ENCODE results near the gene SSTR3. TPM values are rescaled to one million over a fixed set of nuclear protein-coding genes. Genes with fewer than 3 reads are reported as not detected.

The SSTR3 gene
- total RNA-seq, 4 donors from 2014 or later: 0.16 to 0.41 TPM; not detected in 2

DNA sequence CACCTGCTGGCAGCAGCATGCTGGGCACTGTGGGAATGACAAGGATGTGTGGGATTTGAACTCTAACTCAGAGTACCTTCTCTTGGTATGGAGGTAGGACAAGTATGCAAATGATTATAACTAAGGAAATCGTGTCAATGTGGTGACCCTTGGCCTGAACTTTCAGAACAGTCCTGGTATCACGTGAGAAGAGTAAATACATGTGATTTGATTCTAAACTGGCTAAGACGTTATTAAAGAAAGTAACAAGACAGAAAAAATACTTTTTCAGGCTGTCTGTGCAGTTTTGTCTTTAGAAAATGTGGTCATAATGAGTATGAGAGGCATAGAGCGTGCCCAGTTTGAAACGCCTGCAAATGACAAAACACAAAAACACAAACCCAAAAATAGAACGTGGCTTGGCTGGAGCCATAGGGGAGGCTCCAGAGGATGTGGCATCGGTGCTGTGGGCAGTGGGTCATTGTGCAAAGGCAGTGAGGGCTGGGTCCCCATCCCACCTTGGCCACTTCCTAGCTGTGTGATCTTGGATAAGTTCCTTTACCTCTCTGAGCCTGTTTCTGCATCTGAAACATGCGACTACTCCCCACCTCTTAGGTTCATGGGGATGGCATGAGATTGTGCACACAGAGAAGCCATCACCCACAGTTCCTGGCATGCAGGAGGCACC lies 44.2 kb downstream of the SSTR3 start:
- Histone ChIP-seq H3K4me1 (peaks cover 14 to 25% (median 21%) of the 10 kb centered on the region in 4 donors), H3K27ac (peak overlapping the region; percentile 67 to 79 (median 77)), H3K4me3 (no peak overlapping the region), H3K9me3 (no peaks in the 10 kb centered on the region), H3K36me3 (no peaks in the 10 kb centered on the region), H3K27me3 (no peaks in the 10 kb centered on the region)
- TF ChIP-seq POLR2A (IDR thresholded peaks at IDR 0.05) (no peak), POLR2AphosphoS5 (IDR thresholded peaks at IDR 0.05) (peak in 1 of 3 donors; percentile 14)
- no peak for DNase-seq
- intact Hi-C loops (cut with DNase I; ENCODE audit: low total_unique reads): no loop called here
- in situ Hi-C loops (cut with MboI; ENCODE audit: low pct_ligation_motif_present in 1 of 4, low pct_unique_long_range_greater_than_20kb in 1 of 4, low sequenced_read_pairs in 3 of 4): no loop called here
- 7 to 33% methylated on average over 3 to 8 of the region's 8 CpGs for WGBS, 2 donors (ENCODE audit: low coverage in 1 of 2)

DNA sequence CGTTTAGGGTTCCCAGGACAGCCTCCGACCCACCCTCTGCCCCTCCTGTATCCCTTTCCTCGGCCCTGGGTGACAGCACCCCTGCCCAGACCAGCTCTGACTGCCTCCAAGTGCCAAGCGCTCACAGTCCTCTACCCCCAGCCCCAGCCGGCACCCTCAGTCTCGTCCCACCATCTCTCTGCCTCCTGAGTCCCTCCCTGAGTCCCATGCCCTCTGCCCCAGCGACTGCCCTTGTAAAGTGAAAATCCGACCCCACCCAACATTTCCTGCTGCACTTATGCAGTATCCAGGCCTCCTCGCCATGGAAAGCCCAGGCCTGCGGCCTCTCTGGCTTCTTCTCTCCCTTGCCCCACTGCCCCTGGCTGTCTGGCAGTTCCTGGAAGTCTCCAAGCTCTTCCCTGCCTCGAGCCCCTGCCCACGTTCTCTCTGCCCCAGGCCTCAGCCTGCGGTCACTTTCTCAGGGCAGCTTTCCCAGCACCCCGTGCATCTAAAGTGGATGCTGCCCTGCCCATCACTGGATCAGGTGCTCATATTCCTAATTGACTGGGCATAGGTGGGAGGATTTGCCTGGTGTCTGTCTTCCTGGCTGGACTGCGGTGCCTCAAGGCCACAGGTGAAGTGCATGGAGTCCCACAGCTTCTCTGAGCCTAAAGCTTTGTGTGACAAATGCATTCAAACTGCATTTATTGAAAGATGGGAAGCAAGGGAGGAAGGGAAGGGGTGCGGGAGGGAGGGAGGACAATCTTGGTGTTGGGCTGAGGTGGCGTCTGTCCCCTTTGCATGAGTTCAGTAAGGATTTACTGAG lies 44.9 kb downstream of the SSTR3 start:
- in situ Hi-C loops (cut with MboI; ENCODE audit: low pct_ligation_motif_present in 1 of 4, low pct_unique_long_range_greater_than_20kb in 1 of 4, low sequenced_read_pairs in 3 of 4) (no loop called here), intact Hi-C loops (cut with DNase I; ENCODE audit: low total_unique reads) (no loop called here)
- DNase-seq: peak; percentile 62

DNA sequence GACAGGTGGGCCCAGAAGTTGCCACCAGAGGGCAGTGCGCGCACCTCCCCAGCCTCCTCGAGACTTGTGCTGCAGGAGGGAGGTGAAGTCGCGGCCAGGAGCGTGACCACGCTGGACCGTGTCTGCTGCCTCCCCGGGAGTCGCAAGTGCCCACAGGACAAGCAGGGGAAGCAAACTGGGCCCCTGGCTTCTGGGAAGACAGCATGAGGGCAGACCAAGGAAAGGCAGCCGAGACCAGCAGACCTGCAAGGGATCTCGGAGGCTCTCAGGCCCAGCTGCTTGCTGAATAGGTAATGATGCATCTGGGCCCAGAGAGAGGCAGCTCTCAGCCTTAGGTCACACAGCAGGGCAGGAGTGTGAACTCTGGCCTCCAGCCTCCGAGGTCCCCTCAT lies 45.6 kb downstream of the SSTR3 start:
- 11% methylated on average over 13 of the region's 13 CpGs; no CpG with 5 or more reads in 1 of the 2 donors for WGBS, 2 donors (ENCODE audit: low coverage in 1 of 2)

More for the DNA sequence above, 44.9 kb downstream of the SSTR3 start:
- Histone ChIP-seq H3K36me3 (no peaks in the 10 kb centered on the region), H3K4me3 (peak overlapping the region in 1 of 4 donors; percentile 6), H3K4me1 (peaks cover 14 to 25% (median 22%) of the 10 kb centered on the region in 4 donors), H3K27ac (peak overlapping the region; percentile 67 to 79 (median 77)), H3K9me3 (no peaks in the 10 kb centered on the region), H3K27me3 (no peaks in the 10 kb centered on the region)
- WGBS, 2 donors (ENCODE audit: low coverage in 1 of 2): 58 to 96% methylated on average over 4 to 17 of the region's 17 CpGs
- TF ChIP-seq, protein P1, sequence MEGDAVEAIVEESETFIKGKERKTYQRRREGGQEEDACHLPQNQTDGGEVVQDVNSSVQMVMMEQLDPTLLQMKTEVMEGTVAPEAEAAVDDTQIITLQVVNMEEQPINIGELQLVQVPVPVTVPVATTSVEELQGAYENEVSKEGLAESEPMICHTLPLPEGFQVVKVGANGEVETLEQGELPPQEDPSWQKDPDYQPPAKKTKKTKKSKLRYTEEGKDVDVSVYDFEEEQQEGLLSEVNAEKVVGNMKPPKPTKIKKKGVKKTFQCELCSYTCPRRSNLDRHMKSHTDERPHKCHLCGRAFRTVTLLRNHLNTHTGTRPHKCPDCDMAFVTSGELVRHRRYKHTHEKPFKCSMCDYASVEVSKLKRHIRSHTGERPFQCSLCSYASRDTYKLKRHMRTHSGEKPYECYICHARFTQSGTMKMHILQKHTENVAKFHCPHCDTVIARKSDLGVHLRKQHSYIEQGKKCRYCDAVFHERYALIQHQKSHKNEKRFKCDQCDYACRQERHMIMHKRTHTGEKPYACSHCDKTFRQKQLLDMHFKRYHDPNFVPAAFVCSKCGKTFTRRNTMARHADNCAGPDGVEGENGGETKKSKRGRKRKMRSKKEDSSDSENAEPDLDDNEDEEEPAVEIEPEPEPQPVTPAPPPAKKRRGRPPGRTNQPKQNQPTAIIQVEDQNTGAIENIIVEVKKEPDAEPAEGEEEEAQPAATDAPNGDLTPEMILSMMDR (IDR thresholded peaks at IDR 0.05): peak in 1 of 5 experiments; percentile 34
- no peak for TF ChIP-seq EP300 (IDR thresholded peaks at IDR 0.05; ENCODE audit: low read depth)
- TF ChIP-seq POLR2A (IDR thresholded peaks at IDR 0.05): no peak
- no peak for TF ChIP-seq POLR2AphosphoS5 (IDR thresholded peaks at IDR 0.05)

DNA sequence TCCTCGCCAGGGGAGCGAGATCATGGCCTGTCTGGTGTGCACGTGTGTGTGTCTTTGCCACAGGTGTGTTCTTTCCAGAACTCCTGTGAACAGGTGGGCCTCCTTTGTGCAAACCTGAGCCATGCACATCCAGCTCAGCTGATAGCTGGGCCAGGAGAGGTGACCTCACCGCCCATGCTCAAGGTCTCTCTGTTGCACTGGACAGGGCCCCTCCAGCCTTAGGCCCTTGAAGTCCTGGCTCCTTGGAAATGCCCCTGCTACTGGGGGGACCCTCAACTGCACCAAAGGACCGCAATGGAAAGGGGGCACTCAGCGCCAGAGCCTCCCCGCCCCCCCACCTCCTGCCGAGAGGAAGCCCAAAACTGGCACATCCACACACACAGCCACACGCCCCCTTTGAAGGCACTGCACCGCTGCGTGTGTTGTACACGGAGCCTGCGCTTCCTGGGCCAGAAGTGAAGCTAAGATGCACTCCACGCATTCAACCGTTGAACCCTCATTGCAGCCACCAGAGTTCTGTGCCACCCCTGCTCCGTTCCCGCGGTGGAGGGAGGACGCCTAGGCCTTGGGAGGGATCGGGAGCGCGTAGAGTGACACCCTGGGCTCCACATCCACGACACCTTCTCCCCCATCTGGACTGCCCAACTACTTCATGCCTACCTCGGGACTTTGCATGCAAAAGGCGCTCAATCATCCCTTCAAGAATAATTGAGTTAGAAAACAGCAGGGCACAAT lies 46.2 kb downstream of the SSTR3 start:
- Histone ChIP-seq H3K36me3 (no peaks in the 10 kb centered on the region), H3K27ac (peak overlapping the region in 3 of 4 donors; percentile 67 to 78 (median 76)), H3K4me1 (peaks cover 14 to 25% (median 24%) of the 10 kb centered on the region in 4 donors), H3K4me3 (no peak overlapping the region), H3K9me3 (no peaks in the 10 kb centered on the region), H3K27me3 (no peaks in the 10 kb centered on the region)
- 59% methylated on average over 25 of the region's 25 CpGs; no CpG with 5 or more reads in 1 of the 2 donors for WGBS, 2 donors (ENCODE audit: low coverage in 1 of 2)
- in situ Hi-C loops (cut with MboI; ENCODE audit: low pct_ligation_motif_present in 1 of 4, low pct_unique_long_range_greater_than_20kb in 1 of 4, low sequenced_read_pairs in 3 of 4) (no loop called here), intact Hi-C loops (cut with DNase I; ENCODE audit: low total_unique reads) (loop anchor here (1.0 kb wide), 1 partner anchor 32 kb away; no protein-coding TSS in a partner anchor)
- TF ChIP-seq, protein P1 (IDR thresholded peaks at IDR 0.05): no peak
- TF ChIP-seq POLR2A (IDR thresholded peaks at IDR 0.05) (no peak), EP300 (IDR thresholded peaks at IDR 0.05; ENCODE audit: low read depth) (no peak), POLR2AphosphoS5 (IDR thresholded peaks at IDR 0.05) (no peak)
- DNase-seq: no peak

More for the DNA sequence above, 45.6 kb downstream of the SSTR3 start:
- Histone ChIP-seq H3K4me1 (peaks cover 14 to 25% (median 24%) of the 10 kb centered on the region in 4 donors), H3K4me3 (peak overlapping the region in 1 of 4 donors; percentile 6), H3K27me3 (no peaks in the 10 kb centered on the region), H3K36me3 (no peaks in the 10 kb centered on the region), H3K9me3 (no peaks in the 10 kb centered on the region), H3K27ac (peak overlapping the region; percentile 67 to 79 (median 77))
- peak; percentile 91 for DNase-seq
- no peak for TF ChIP-seq POLR2A (IDR thresholded peaks at IDR 0.05)
- no peak for TF ChIP-seq EP300 (IDR thresholded peaks at IDR 0.05; ENCODE audit: low read depth)
- TF ChIP-seq, protein P1 (IDR thresholded peaks at IDR 0.05): peak; percentile 92 to 97 (median 92)
- peak in 1 of 3 donors; percentile 35 for TF ChIP-seq POLR2AphosphoS5 (IDR thresholded peaks at IDR 0.05)
- intact Hi-C loops (cut with DNase I; ENCODE audit: low total_unique reads): loop anchor here (1.0 kb wide), 1 partner anchor 32 kb away; no protein-coding TSS in a partner anchor
- in situ Hi-C loops (cut with MboI; ENCODE audit: low pct_ligation_motif_present in 1 of 4, low pct_unique_long_range_greater_than_20kb in 1 of 4, low sequenced_read_pairs in 3 of 4): no loop called here

Measured in transverse colon (tissue), 4 donors.